Neural progenitor cell (in vitro differentiated cells): Measurements from ENCODE around the gene TIMM29. TPM values are rescaled to one million over a fixed set of nuclear protein-coding genes. Genes with fewer than 3 reads are reported as not detected.

ENCODE experiments used
- DNase-seq: peaks from one replicate; pipeline ENCODE4 v3.0.0-alpha.2; 2016; ENCODE audit warnings: low spot score
- H2AFZ ChIP-seq: fragments of 200-600 bp; sonication (generic); replicated peaks from 2 replicates; pipeline ENCODE4 v1.6.1; 2016; ENCODE audit warnings: antibody characterized with exemption
- H3F3A ChIP-seq: fragments of 200-600 bp; sonication (generic); 2 replicates; pipeline ENCODE4 v1.6.1; 2016; ENCODE audit warnings: antibody characterized with exemption, low read depth
- H3K27ac ChIP-seq: fragments of 200-600 bp; sonication (generic); 2 replicates; pipeline ENCODE4 v1.5.1; 2016; ENCODE audit warnings: mild to moderate bottlenecking
- H3K27me3 ChIP-seq: fragments of 200-600 bp; sonication (generic); 2 replicates; pipeline ENCODE4 v1.6.1; 2016; ENCODE audit warnings: mild to moderate bottlenecking, moderate library complexity
- H3K36me3 ChIP-seq: fragments of 200-600 bp; sonication (generic); 2 replicates; pipeline ENCODE4 v1.5.1; 2016
- H3K4me1 ChIP-seq: fragments of 200-600 bp; sonication (generic); 2 replicates; pipeline ENCODE4 v1.6.1; 2016; ENCODE audit warnings: mixed run types
- H3K4me2 ChIP-seq: fragments of 200-600 bp; sonication (generic); 2 replicates; pipeline ENCODE4 v1.6.1; 2016
- H3K4me3 ChIP-seq: fragments of 200-600 bp; sonication (generic); 2 replicates; pipeline ENCODE4 v1.5.1; 2016
- H3K79me2 ChIP-seq: fragments of 200-600 bp; sonication (generic); 2 replicates; pipeline ENCODE4 v1.6.1; 2016; ENCODE audit warnings: low read depth
- H3K9ac ChIP-seq: fragments of 200-600 bp; sonication (generic); 2 replicates; pipeline ENCODE4 v1.6.1; 2016
- H3K9me3 ChIP-seq: fragments of 200-600 bp; sonication (generic); 2 replicates; pipeline ENCODE4 v1.5.1; 2016; ENCODE audit warnings: low read depth
- H4K20me1 ChIP-seq: fragments of 200-600 bp; sonication (generic); 2 replicates; pipeline ENCODE4 v1.6.1; 2016; ENCODE audit warnings: low read depth
- H3K27ac Mint-ChIP-seq: 3 replicates; pipeline ENCODE4 v1.8.0; 2021; ENCODE audit warnings: mixed read lengths
- H3K27me3 Mint-ChIP-seq: 2 replicates; pipeline ENCODE4 v1.8.0; 2022; ENCODE audit warnings: low read depth, mild to moderate bottlenecking, inconsistent platforms, moderate library complexity, mixed read lengths; ENCODE audit not compliant: insufficient read depth
- H3K36me3 Mint-ChIP-seq: 3 replicates; pipeline ENCODE4 v1.8.0; 2021; ENCODE audit warnings: mixed read lengths
- H3K4me1 Mint-ChIP-seq: 3 replicates; pipeline ENCODE4 v1.8.0; 2021; ENCODE audit warnings: mixed read lengths
- H3K4me3 Mint-ChIP-seq: 3 replicates; pipeline ENCODE4 v1.8.0; 2021; ENCODE audit warnings: mild to moderate bottlenecking, moderate library complexity, mixed read lengths
- H3K9me3 Mint-ChIP-seq: 3 replicates; pipeline ENCODE4 v1.8.0; 2020; ENCODE audit warnings: mixed read lengths
- CTCF ChIP-seq: fragments of 200-600 bp; sonication (generic); IDR thresholded peaks from 2 replicates; pipeline ENCODE4 v1.5.1; 2017; ENCODE audit warnings: antibody characterized with exemption, mild to moderate bottlenecking
- EZH2 ChIP-seq: fragments of 200-600 bp; sonication (generic); IDR thresholded peaks from 2 replicates; pipeline ENCODE4 v1.6.1; 2017; ENCODE audit warnings: antibody characterized with exemption, mild to moderate bottlenecking, moderate library complexity
- EZH2phosphoT487 ChIP-seq: fragments of 200-600 bp; sonication (generic); IDR thresholded peaks from 2 replicates; pipeline ENCODE4 v1.6.1; 2017; ENCODE audit warnings: antibody characterized with exemption
- total RNA-seq: library from RNA; depleted of rRNA; stranded (reverse); fragments of >200 nt; gene quantifications from 2 replicates; pipeline ENCODE4 v1.2.3, GENCODE V29; 2015; ENCODE audit warnings: low replicate concordance

TIMM29 gene
- total RNA-seq, 1 donor from 2014 or later, result 24.4 TPM

- H3K27ac ChIP-seq, result no peak overlapping the region
- H3K36me3 ChIP-seq, result no peaks in the 10 kb centered on the region
- H3K27me3 Mint-ChIP-seq, result peaks cover 3% of the 10 kb centered on the region
- H3F3A ChIP-seq, result peaks cover 5% of the 10 kb centered on the region
- no peak for TF ChIP-seq EZH2phosphoT487
- no peak for TF ChIP-seq EZH2
- TF ChIP-seq CTCF, result no peak
- peak overlapping the region; percentile 50 for H3K27ac Mint-ChIP-seq
- H3K4me2 ChIP-seq, result no peak overlapping the region
- DNase-seq, result no peak
- H3K79me2 ChIP-seq, result peaks cover 100% of the 10 kb centered on the region
- H2AFZ ChIP-seq, result no peak overlapping the region
- peaks cover 7% of the 10 kb centered on the region for H3K4me1 Mint-ChIP-seq
- H3K4me1 ChIP-seq, result no peaks in the 10 kb centered on the region
- no peak overlapping the region for H3K4me3 Mint-ChIP-seq
- peaks cover 5% of the 10 kb centered on the region for H3K9me3 Mint-ChIP-seq
- peaks cover 33% of the 10 kb centered on the region for H3K36me3 Mint-ChIP-seq
- no peak overlapping the region for H3K4me3 ChIP-seq
- H4K20me1 ChIP-seq, result peaks cover 94% of the 10 kb centered on the region
- no peaks in the 10 kb centered on the region for H3K27me3 ChIP-seq
- no peaks in the 10 kb centered on the region for H3K9me3 ChIP-seq
- no peak overlapping the region for H3K9ac ChIP-seq
These were observed 46.9 kb downstream of the TIMM29 start for GRCh38 chr19:10975374-10976130.

GRCh38 chr19:10976131-10976892 lies 47.7 kb downstream of the TIMM29 start:
- H3K27ac Mint-ChIP-seq, result peak overlapping the region; percentile 83
- H3K36me3 Mint-ChIP-seq, result peaks cover 30% of the 10 kb centered on the region
- Histone ChIP-seq H3K27me3 (no peaks in the 10 kb centered on the region), H3K4me3 (no peak overlapping the region), H3K36me3 (no peaks in the 10 kb centered on the region), H3K27ac (no peak overlapping the region), H3K9ac (no peak overlapping the region), H3K9me3 (no peaks in the 10 kb centered on the region), H3K4me1 (no peaks in the 10 kb centered on the region), H3F3A (peaks cover 5% of the 10 kb centered on the region), H3K79me2 (peaks cover 100% of the 10 kb centered on the region), H4K20me1 (peaks cover 94% of the 10 kb centered on the region), H2AFZ (no peak overlapping the region), H3K4me2 (no peak overlapping the region)
- H3K9me3 Mint-ChIP-seq, result peaks cover 5% of the 10 kb centered on the region
- H3K4me1 Mint-ChIP-seq, result peaks cover 2% of the 10 kb centered on the region
- peak overlapping the region; percentile 57 for H3K4me3 Mint-ChIP-seq
- no peak for DNase-seq
- no peak for TF ChIP-seq EZH2phosphoT487
- TF ChIP-seq CTCF, result no peak
- TF ChIP-seq EZH2, result no peak
- H3K27me3 Mint-ChIP-seq, result peaks cover 3% of the 10 kb centered on the region

GRCh38 chr19:10977742-10978092 lies 49.1 kb downstream of the TIMM29 start:
- H3K4me3 ChIP-seq, result no peak overlapping the region
- peaks cover 5% of the 10 kb centered on the region for H3F3A ChIP-seq
- H2AFZ ChIP-seq, result no peak overlapping the region
- H4K20me1 ChIP-seq, result peaks cover 94% of the 10 kb centered on the region
- H3K4me3 Mint-ChIP-seq, result no peak overlapping the region
- H3K9me3 Mint-ChIP-seq, result peaks cover 5% of the 10 kb centered on the region
- H3K9me3 ChIP-seq, result no peaks in the 10 kb centered on the region
- peaks cover 28% of the 10 kb centered on the region for H3K36me3 Mint-ChIP-seq
- peaks cover 3% of the 10 kb centered on the region for H3K27me3 Mint-ChIP-seq
- no peak overlapping the region for H3K27ac Mint-ChIP-seq
- H3K27ac ChIP-seq, result no peak overlapping the region
- no peak overlapping the region for H3K4me2 ChIP-seq
- H3K79me2 ChIP-seq, result peaks cover 100% of the 10 kb centered on the region
- H3K4me1 ChIP-seq, result no peaks in the 10 kb centered on the region
- H3K4me1 Mint-ChIP-seq, result peaks cover 2% of the 10 kb centered on the region
- no peak for DNase-seq
- no peaks in the 10 kb centered on the region for H3K36me3 ChIP-seq
- TF ChIP-seq CTCF (no peak), EZH2 (no peak), EZH2phosphoT487 (no peak)
- no peaks in the 10 kb centered on the region for H3K27me3 ChIP-seq
- H3K9ac ChIP-seq, result no peak overlapping the region

Other genes with a start within 250 kb of the TIMM29 start
- gene QTRT1, start 227.4 kb upstream of the TIMM29 start, total RNA-seq, result 20.4 and 46.9 TPM in 2 replicates
- 49.9 and 101 TPM in 2 replicates for gene DNM2, start 210.7 kb upstream of the TIMM29 start, total RNA-seq
- gene TMED1, start 92.6 kb upstream of the TIMM29 start, total RNA-seq, result 27.0 and 57.9 TPM in 2 replicates
- 0.62 TPM in 1 of 2 replicates, not detected in the other for gene C19orf38, start 80.4 kb upstream of the TIMM29 start, total RNA-seq
- 34.4 and 97.5 TPM in 2 replicates for gene CARM1, start 57.3 kb upstream of the TIMM29 start, total RNA-seq
- 11.9 and 36.8 TPM in 2 replicates for gene YIPF2, start 172 bp upstream of the TIMM29 start, total RNA-seq
- gene SMARCA4, start 32.2 kb downstream of the TIMM29 start, total RNA-seq, result 169 and 257 TPM in 2 replicates
- gene LDLR, start 160.7 kb downstream of the TIMM29 start, total RNA-seq, result 39.3 and 78.0 TPM in 2 replicates
- gene SPC24, start 227.0 kb downstream of the TIMM29 start, total RNA-seq, result 56.7 and 57.1 TPM in 2 replicates